Measurements from ENCODE around the gene DET1. TPM values are rescaled to one million over a fixed set of nuclear protein-coding genes. Genes with fewer than 3 reads are reported as not detected.
"Not testable (repeated sequence)": the region's sequence is repeated elsewhere in the genome, so short reads cannot be mapped to it uniquely, and the experiment has no call there.

The DET1 gene
- total RNA-seq, 2 experiments from 2014 or later: 1.8 to 2.1 TPM

DNA sequence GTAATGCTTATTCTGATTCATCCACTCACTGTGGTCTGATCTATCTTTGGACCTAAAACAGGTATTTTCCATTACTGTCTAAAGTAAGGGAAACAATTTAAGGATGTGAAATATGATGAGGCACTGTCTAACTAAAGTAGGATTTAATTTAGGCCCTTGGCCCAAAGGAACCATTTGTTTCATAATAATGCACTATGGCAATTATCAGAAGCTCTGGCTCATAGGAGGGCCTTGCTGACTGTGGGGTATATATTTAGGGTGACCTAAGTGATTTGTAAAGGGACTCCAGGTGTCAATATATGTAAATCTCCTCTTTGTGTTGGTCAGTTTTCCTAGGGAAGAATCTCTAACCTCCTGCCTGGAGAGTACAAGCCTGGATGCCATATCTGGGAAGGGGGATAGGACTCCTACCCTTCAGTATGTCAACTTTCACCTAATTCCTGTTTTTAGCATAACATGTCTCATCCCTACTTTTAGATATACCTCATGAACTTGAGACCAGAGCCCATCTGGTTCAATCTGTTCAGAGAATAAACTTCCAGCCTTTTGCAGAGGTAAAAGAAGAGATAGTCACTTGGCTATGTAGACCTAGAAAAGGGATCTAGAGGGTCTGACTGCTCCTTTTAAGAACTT lies 20.1 kb downstream of the DET1 start:
- H3K4me1 Mint-ChIP-seq: no peaks in the 10 kb centered on the region
- H3K27me3 Mint-ChIP-seq: no peaks in the 10 kb centered on the region
- H3K4me3 Mint-ChIP-seq: no peak overlapping the region
- peaks cover 28% of the 10 kb centered on the region for H3K36me3 Mint-ChIP-seq
- H3K27ac Mint-ChIP-seq: no peak overlapping the region
- no peaks in the 10 kb centered on the region for H3K9me3 Mint-ChIP-seq
- DNase-seq: no peak

DNA sequence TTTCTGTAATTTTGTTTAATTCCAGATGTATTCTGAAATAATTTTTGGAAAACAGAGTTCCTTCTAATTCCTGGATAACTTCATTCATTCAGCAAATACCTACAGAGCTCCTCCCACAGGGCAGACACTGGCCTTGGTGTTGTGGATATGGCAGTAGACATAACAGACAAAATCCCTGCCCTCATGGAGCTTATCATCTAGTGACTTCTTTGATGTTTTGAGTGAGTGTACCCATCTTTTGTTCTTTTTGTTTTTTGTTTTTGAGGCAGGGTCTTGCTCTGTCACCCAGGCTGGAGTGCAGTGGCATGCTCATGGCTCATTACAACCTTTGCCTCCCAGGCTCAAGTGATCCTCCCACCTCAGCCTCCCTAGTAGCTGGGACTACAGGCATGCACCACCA lies 21.1 kb downstream of the DET1 start:
- DNase-seq: no peak
- Mint-ChIP-seq H3K27ac (no peak overlapping the region), H3K27me3 (no peaks in the 10 kb centered on the region), H3K36me3 (peaks cover 19% of the 10 kb centered on the region), H3K9me3 (no peaks in the 10 kb centered on the region), H3K4me3 (no peak overlapping the region), H3K4me1 (no peaks in the 10 kb centered on the region)

DNA sequence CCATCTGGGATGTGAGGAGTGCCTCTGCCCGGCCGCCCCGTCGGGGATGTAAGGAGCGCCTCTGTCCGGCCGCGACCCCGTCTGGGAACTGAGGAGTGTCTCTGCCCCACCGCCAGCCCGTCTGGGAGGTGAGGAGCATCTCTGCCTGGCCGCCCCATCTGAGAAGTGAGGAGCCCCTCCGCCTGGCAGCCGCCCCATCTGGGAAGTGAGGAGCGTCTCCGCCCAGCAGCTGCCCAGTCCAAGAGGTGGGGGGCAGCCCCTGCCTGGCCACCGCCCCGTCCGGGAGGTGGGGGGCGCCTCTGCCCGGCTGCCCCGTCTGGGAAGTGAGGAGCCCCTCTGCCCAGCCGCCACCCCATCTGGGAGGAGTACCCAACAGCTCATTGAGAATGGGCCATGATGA lies 22.4 kb downstream of the DET1 start:
- not testable (repeated sequence) for H3K4me1 Mint-ChIP-seq, H3K36me3 Mint-ChIP-seq, H3K27me3 Mint-ChIP-seq, H3K9me3 Mint-ChIP-seq, DNase-seq, H3K4me3 Mint-ChIP-seq, H3K27ac Mint-ChIP-seq

DNA sequence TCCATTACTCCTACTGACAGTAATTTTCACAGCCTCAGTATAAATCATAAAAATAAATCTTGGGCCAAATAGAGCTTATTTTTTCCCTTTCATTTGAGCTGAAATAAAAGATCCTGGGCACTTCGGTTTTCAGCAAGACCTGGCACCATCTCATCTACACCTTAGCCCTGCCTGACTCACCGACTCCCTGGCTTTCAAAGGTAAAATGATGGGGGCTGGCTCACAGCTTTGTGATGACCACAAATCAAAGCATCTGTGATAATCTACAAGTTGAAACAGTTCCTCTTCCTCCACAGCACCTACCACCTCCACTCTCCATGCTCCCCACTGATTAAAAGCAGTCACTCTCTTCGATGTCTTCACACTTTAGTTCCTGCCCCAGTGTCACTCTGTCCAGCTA lies 27.6 kb downstream of the DET1 start:
- H3K4me3 Mint-ChIP-seq: no peak overlapping the region
- no peaks in the 10 kb centered on the region for H3K27me3 Mint-ChIP-seq
- H3K9me3 Mint-ChIP-seq: no peaks in the 10 kb centered on the region
- DNase-seq: no peak
- no peak overlapping the region for H3K27ac Mint-ChIP-seq
- peaks cover under 1% of the 10 kb centered on the region for H3K36me3 Mint-ChIP-seq
- no peaks in the 10 kb centered on the region for H3K4me1 Mint-ChIP-seq

DNA sequence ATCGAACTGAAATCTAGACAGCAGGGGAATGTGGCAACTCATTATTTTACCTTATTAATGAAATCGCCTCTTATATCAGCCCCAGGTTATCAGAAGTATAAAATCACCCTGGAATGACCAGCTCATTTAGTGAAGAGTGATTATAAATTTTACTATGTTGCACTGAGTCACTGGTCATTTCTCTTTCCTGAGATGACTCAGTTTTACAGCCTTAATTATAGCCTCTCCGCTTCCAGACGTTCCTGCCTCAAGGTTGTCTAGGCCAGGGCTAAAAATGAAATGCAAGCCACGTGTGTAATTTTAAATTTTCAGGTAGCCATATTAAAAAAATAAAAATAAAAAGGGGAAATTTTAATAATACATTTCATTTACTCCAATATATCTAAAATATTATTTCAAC lies 33.3 kb downstream of the DET1 start:
- Mint-ChIP-seq H3K4me3 (no peak overlapping the region), H3K4me1 (peaks cover 5% of the 10 kb centered on the region), H3K36me3 (peaks cover 8% of the 10 kb centered on the region), H3K27me3 (no peaks in the 10 kb centered on the region), H3K27ac (no peak overlapping the region), H3K9me3 (no peaks in the 10 kb centered on the region)
- DNase-seq: no peak

DNA sequence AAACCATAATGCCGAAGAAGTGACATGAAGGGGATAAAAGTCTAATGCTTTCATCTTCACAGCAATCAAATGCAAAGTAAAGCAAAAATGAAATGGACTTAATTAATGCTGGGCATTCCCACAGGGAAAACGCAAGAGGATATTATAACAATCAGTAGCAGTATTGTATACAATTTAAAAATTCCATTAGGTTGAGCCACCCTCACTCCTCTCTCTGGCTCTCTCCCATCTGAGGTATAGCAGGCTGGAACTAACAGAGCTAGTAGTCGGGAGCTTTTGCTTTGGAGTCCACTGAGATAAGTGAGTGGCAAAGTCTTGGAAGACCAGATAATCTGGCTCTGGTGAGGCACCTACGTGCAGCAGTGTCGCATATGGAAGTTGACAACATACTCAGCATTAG lies 33.9 kb downstream of the DET1 start:
- no peak for DNase-seq
- H3K4me1 Mint-ChIP-seq: peaks cover 5% of the 10 kb centered on the region
- H3K36me3 Mint-ChIP-seq: peaks cover 8% of the 10 kb centered on the region
- H3K27me3 Mint-ChIP-seq: no peaks in the 10 kb centered on the region
- H3K27ac Mint-ChIP-seq: no peak overlapping the region
- no peaks in the 10 kb centered on the region for H3K9me3 Mint-ChIP-seq
- no peak overlapping the region for H3K4me3 Mint-ChIP-seq

DNA sequence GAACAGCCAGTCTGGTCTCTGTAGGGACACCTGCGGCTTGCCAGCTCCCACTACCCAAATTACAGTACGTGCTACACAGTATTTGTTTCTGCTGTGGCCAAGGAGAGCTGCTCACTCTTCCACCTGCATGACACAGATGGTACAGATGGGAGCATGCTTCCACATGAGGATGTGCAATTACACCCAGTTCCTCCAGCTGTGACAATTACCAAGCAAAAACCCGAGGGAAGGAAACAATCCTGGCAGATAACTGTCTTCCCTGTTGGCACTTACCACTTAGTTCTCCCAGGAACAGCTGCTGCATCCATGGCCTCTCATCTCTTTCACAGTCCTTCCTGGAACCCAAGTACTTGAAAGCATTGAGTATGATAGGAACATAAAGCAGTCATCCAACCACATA lies 34.4 kb downstream of the DET1 start:
- DNase-seq: no peak
- Mint-ChIP-seq H3K4me1 (peaks cover 5% of the 10 kb centered on the region), H3K36me3 (peaks cover 8% of the 10 kb centered on the region), H3K9me3 (no peaks in the 10 kb centered on the region), H3K4me3 (no peak overlapping the region), H3K27me3 (no peaks in the 10 kb centered on the region), H3K27ac (no peak overlapping the region)

DNA sequence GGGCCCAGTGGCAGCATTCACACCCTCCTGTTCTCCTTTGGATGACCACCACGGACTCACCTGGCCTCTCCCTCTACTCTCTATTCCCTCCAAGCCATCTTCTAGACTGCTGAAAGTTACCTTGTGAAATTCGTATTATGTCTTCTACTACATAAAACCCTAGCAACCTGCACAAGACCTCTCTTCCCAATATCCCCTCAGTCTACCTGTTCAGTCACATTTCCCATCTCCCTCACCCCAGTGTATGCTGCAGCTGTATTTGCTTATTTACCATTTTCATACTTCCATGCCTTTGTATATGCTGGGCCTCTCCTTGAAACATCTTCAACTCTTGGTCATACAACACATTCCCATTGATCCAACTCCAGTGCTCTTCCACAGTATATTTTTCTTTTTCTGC lies 35.3 kb downstream of the DET1 start:
- DNase-seq: no peak
- no peak overlapping the region for H3K27ac Mint-ChIP-seq
- H3K27me3 Mint-ChIP-seq: no peaks in the 10 kb centered on the region
- H3K36me3 Mint-ChIP-seq: peaks cover 8% of the 10 kb centered on the region
- H3K4me1 Mint-ChIP-seq: peaks cover 5% of the 10 kb centered on the region
- H3K9me3 Mint-ChIP-seq: no peaks in the 10 kb centered on the region
- no peak overlapping the region for H3K4me3 Mint-ChIP-seq

DNA sequence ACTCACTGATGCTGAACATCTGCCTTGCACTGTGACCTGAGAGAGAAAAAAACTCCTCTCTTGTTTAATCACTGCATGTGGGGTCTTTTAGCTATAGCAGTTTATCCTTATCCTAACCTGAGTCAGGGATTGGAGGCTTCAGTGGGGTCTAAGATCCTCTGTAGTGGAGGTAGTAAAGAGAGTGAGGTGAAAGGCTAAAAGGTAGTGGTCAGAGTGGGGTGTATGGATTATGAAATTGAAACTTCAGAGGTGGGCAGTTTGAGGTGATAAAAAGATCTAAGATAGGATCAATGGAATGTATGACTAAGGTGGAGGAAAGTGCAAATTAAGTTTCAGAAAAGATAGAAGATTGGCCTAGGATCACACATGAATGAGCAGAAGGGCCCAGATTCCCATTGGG lies 36.5 kb downstream of the DET1 start:
- no peaks in the 10 kb centered on the region for H3K27me3 Mint-ChIP-seq
- H3K4me1 Mint-ChIP-seq: peaks cover 5% of the 10 kb centered on the region
- no peak overlapping the region for H3K27ac Mint-ChIP-seq
- H3K36me3 Mint-ChIP-seq: peaks cover 8% of the 10 kb centered on the region
- H3K9me3 Mint-ChIP-seq: no peaks in the 10 kb centered on the region
- H3K4me3 Mint-ChIP-seq: no peak overlapping the region
- no peak for DNase-seq

DNA sequence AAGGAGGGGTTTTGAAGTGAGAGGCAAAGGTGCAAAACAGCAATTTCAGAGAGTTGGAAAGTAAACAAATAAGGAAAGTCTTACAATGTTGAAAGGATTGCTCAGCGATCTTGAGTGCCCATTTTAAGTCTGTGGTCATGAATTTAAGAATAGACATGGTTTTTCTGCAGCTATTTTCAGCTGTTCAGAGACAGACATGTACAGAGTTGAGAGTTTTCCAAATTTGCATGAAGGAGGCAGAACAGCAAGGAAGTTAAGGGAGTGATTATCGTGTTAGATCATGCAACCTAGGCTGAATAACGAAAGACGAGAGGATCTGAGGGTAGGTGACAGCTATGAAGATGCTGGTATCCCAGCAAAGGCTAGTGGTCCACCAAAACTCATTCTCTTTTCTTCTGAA lies 37.2 kb downstream of the DET1 start:
- H3K27me3 Mint-ChIP-seq: no peaks in the 10 kb centered on the region
- H3K4me3 Mint-ChIP-seq: no peak overlapping the region
- H3K4me1 Mint-ChIP-seq: peaks cover 5% of the 10 kb centered on the region
- no peaks in the 10 kb centered on the region for H3K9me3 Mint-ChIP-seq
- no peak for DNase-seq
- H3K36me3 Mint-ChIP-seq: peaks cover 8% of the 10 kb centered on the region
- no peak overlapping the region for H3K27ac Mint-ChIP-seq

DNA sequence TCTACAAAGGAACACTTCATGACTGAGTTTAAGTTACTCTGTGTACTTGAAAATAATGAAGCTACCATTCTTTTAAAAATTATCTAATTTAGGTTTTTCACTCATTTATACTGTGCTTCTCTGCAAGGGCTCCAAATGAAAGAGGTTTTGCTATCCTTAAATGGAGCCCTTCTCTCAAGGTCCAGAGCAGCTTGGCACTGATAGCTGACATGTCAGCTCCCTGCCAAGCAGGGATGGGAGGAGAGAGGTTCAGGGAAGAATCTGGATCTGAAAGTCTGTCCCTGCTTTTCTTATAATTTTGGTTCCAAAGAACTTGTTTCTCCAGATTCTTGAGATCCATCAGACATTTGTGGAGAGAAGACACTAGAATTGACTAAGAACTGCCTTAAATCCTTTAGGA lies 39.9 kb downstream of the DET1 start:
- H3K27me3 Mint-ChIP-seq: no peaks in the 10 kb centered on the region
- H3K9me3 Mint-ChIP-seq: no peaks in the 10 kb centered on the region
- H3K4me1 Mint-ChIP-seq: peaks cover 5% of the 10 kb centered on the region

DNA sequence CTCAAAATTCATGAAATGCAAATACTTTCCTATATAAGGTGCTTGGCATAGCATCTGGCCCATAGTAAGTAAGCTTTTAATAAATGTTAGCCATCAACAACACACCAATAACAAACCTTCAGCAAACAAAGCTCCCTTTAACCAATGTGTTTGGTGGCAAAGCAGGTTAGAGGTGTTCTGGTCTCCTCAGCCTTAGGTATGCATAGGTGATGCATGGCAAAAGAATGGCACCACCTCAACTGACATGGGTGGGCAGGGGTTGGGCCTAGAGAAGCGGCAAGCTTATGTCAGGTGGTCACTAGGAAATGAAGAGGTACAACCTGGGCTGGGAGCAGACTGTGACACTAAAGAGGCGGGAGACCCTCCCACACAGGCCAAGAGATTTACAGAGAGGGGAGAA lies 40.8 kb downstream of the DET1 start:
- Mint-ChIP-seq H3K9me3 (no peaks in the 10 kb centered on the region), H3K4me1 (peaks cover 5% of the 10 kb centered on the region), H3K27ac (no peak overlapping the region), H3K36me3 (peaks cover 3% of the 10 kb centered on the region), H3K27me3 (no peaks in the 10 kb centered on the region), H3K4me3 (no peak overlapping the region)
- DNase-seq: no peak

More for the DNA sequence above, 39.9 kb downstream of the DET1 start:
- no peak for DNase-seq
- Mint-ChIP-seq H3K36me3 (peaks cover 8% of the 10 kb centered on the region), H3K4me3 (no peak overlapping the region), H3K27ac (no peak overlapping the region)

DNA sequence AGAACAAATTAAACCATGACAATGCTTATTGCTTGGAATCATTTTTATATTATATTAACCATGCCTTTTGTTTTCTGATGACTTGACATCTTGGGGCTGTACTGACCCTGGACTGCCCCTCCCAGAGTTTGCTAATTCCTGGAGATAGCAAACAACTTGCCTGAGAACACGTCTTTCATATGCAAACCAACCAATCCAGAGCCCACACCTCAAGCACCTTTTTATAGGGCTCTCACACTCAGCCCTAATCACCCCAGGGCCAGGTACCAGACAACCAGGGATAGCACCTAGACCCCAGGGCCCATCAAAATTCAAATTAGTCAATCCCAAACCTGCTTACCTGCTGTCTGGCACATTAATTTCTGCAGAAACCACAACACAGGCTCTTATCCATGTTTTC lies 42.0 kb downstream of the DET1 start:
- no peaks in the 10 kb centered on the region for H3K9me3 Mint-ChIP-seq
- H3K27me3 Mint-ChIP-seq: no peaks in the 10 kb centered on the region

DNA sequence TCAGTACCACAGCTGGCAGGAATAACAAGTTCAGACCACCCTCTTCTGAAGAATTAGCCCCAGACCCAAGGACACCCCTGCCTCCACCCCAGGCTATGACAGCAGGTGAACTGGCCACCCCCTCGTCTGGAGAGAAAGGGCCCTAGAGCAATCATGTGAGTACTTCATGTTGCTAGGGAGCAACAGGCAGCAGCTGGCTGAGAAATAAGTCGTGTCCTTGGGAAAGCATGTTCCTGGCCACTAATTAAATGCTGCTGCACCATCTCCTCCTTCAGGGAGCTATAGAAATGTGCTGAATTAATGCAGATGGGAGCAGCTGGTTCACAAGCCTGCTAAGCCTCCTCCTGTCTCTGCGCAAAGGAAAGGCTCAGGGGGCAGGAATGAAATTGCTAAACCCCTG lies 47.5 kb downstream of the DET1 start:
- H3K27me3 Mint-ChIP-seq: no peaks in the 10 kb centered on the region
- no peak overlapping the region for H3K27ac Mint-ChIP-seq
- H3K36me3 Mint-ChIP-seq: no peaks in the 10 kb centered on the region
- no peaks in the 10 kb centered on the region for H3K4me1 Mint-ChIP-seq
- DNase-seq: no peak
- no peaks in the 10 kb centered on the region for H3K9me3 Mint-ChIP-seq
- no peak overlapping the region for H3K4me3 Mint-ChIP-seq

More for the DNA sequence above, 42.0 kb downstream of the DET1 start:
- DNase-seq: no peak
- Mint-ChIP-seq H3K27ac (no peak overlapping the region), H3K4me3 (no peak overlapping the region), H3K36me3 (no peaks in the 10 kb centered on the region), H3K4me1 (no peaks in the 10 kb centered on the region)

DNA sequence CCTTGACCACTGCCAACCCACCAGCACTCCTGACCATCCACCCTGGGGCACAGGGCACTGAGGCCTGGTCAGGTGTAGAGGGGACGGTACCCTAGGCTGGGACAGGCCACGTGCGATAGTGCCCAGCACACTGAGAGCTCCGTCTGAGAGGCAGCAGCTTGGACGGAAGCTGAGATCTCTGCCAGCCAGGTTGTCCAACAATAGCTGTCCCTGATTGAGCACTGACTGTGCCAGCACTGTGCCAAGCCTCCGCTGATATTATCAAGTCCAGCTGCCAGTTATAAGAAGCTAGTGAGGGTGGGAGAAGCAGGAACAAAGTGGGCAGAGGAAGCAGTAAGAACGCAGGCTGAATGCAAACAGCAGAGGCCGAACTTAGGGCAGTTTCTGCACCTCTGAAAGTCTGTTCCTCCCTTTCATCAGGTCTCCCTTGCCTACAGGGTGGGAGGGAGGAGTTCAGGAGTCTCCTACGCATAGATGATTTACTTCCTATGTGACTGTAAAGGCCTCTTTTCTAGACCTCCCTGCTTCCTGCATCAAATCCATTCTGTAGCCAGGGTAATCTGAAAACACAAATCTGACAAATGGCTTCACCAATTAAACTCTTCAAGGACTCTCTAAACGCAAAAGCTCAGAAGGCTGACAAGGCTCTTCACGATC lies 49.2 kb downstream of the DET1 start:
- Mint-ChIP-seq H3K4me3 (no peak overlapping the region), H3K36me3 (no peaks in the 10 kb centered on the region), H3K27me3 (no peaks in the 10 kb centered on the region), H3K4me1 (no peaks in the 10 kb centered on the region), H3K9me3 (no peaks in the 10 kb centered on the region), H3K27ac (no peak overlapping the region)
- no peak for DNase-seq

DNA sequence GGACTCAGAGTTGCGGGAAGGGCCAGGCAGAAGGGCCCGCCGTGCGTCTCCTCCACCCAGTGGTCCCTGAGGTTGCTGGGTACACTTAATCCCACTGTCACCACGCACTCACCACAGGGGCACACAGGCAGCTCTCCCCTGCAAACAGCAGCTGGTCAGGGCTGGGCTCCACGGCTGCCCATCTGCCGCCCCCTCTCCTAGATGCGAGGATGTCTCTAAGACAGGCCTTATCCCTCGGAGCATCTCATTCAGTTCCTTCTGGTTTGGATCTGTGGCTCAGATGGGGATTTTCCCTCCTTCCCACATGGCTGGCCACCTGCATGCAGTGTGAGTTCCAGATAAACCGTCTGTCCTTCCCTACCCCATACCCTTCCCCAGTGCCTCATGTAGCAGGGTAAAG lies 52.6 kb downstream of the DET1 start:
- no peak overlapping the region for H3K27ac Mint-ChIP-seq
- H3K36me3 Mint-ChIP-seq: no peaks in the 10 kb centered on the region
- no peaks in the 10 kb centered on the region for H3K9me3 Mint-ChIP-seq
- H3K4me1 Mint-ChIP-seq: no peaks in the 10 kb centered on the region
- H3K27me3 Mint-ChIP-seq: no peaks in the 10 kb centered on the region
- DNase-seq: no peak
- H3K4me3 Mint-ChIP-seq: no peak overlapping the region

All from activated naive CD8-positive, alpha-beta T cell treated with anti-CD3 and anti-CD28 coated beads for 36 hours (primary cell).